Neural cell (in vitro differentiated cells): Measurements from ENCODE around the gene NOL7.

Experiments used
- EP300 ChIP-seq: fragments of 450-650 bp; conservative IDR thresholded peaks from 2 replicates; pipeline ENCODE4 v1.6.1; 2014; ENCODE audit warnings: antibody characterized with exemption, mild to moderate bottlenecking, moderate library complexity; ENCODE audit not compliant: poor library complexity, severe bottlenecking
- EZH2 ChIP-seq: fragments of 200-600, 300-800 bp; shearing (Covaris generic), sonication (generic); IDR thresholded peaks from 2 replicates; pipeline ENCODE4 v1.6.1; 2014; ENCODE audit warnings: antibody characterized with exemption, low read length, borderline replicate concordance, mild to moderate bottlenecking; ENCODE audit not compliant: insufficient read depth, poor library complexity, severe bottlenecking
- MXI1 ChIP-seq: fragments of 450-650 bp; conservative IDR thresholded peaks from 2 replicates; pipeline ENCODE4 v1.6.1; 2014; ENCODE audit warnings: antibody characterized with exemption, mild to moderate bottlenecking; ENCODE audit not compliant: poor library complexity, severe bottlenecking
- POLR2AphosphoS5 ChIP-seq: IDR thresholded peaks from 2 replicates; pipeline ENCODE4 v1.6.1; 2012
- REST ChIP-seq: IDR thresholded peaks from 2 replicates; pipeline ENCODE4 v1.6.1; 2012; ENCODE audit warnings: borderline replicate concordance
- SMC3 ChIP-seq: fragments of 450-650 bp; conservative IDR thresholded peaks from 2 replicates; pipeline ENCODE4 v1.6.1; 2014; ENCODE audit warnings: antibody characterized with exemption, mild to moderate bottlenecking, moderate library complexity; ENCODE audit not compliant: poor library complexity
- TAF1 ChIP-seq: IDR thresholded peaks from 2 replicates; pipeline ENCODE4 v1.6.1; 2012; ENCODE audit warnings: low read depth
- TF ChIP-seq, protein P1 (sequence below): fragments of 450-650 bp; IDR thresholded peaks from 2 replicates; pipeline ENCODE4 v1.5.1; 2014; ENCODE audit warnings: antibody characterized with exemption, mild to moderate bottlenecking, moderate library complexity; ENCODE audit not compliant: poor library complexity, severe bottlenecking

DNA sequence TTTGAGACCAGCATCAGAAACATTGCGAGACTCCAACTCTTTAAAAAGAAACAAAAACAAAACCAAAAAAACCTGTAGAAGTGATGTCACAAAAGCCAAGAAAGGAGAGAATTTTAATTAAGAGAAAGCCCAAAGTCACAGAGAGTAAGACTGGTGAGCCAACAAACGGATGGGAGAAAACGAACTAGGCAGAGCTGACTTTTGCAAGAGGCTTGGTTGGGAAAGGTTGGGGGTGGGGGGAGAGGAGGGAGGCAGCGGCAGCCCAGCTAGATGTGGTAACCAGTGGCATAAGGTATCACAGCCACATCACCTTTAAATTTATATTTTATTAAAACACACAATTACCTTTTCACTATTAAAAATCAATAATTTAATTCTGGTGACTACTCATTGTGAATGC is 23.5 kb downstream of the NOL7 start:
- TF ChIP-seq, protein P1, sequence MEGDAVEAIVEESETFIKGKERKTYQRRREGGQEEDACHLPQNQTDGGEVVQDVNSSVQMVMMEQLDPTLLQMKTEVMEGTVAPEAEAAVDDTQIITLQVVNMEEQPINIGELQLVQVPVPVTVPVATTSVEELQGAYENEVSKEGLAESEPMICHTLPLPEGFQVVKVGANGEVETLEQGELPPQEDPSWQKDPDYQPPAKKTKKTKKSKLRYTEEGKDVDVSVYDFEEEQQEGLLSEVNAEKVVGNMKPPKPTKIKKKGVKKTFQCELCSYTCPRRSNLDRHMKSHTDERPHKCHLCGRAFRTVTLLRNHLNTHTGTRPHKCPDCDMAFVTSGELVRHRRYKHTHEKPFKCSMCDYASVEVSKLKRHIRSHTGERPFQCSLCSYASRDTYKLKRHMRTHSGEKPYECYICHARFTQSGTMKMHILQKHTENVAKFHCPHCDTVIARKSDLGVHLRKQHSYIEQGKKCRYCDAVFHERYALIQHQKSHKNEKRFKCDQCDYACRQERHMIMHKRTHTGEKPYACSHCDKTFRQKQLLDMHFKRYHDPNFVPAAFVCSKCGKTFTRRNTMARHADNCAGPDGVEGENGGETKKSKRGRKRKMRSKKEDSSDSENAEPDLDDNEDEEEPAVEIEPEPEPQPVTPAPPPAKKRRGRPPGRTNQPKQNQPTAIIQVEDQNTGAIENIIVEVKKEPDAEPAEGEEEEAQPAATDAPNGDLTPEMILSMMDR: no peak
- TF ChIP-seq MXI1 (no peak), POLR2AphosphoS5 (no peak), EP300 (no peak), EZH2 (no peak), REST (no peak), TAF1 (no peak), SMC3 (no peak)
